Activated naive CD8-positive, alpha-beta T cell treated with anti-CD3 and anti-CD28 coated beads, Interleukin-2, amount 10 ng/mL, durations not matched to agents 7 days and 5 days (primary cell): ENCODE results near the gene FCRL5. TPM values are rescaled to one million over a fixed set of nuclear protein-coding genes. Genes with fewer than 3 reads are reported as not detected.

Experiments used
- ATAC-seq: fragments of 150-1000 bp; cut with Tn5 transposase; one replicate; pipeline ENCODE4 v1.10.0; 2021; ENCODE audit warnings: low read depth, moderate library complexity
- POLR2A ChIA-PET: fragments of 350-600 bp; sonication (Branson Sonifier 250); formaldehyde crosslinking; loops from one replicate; lab custom pipeline; 2021; ENCODE audit warnings: antibody characterized with exemption; lab: Charles Lee
- DNase-seq: peaks from one replicate; pipeline ENCODE4 v3.0.0; 2021
- H3K27ac Mint-ChIP-seq: one replicate; pipeline ENCODE4 v1.8.0; 2022; ENCODE audit warnings: mild to moderate bottlenecking, mixed read lengths
- H3K27me3 Mint-ChIP-seq: one replicate; pipeline ENCODE4 v1.8.0; 2022; ENCODE audit warnings: mild to moderate bottlenecking, moderate library complexity, mixed read lengths
- H3K36me3 Mint-ChIP-seq: one replicate; pipeline ENCODE4 v1.8.0; 2021; ENCODE audit warnings: mild to moderate bottlenecking, mixed read lengths
- H3K4me1 Mint-ChIP-seq: one replicate; pipeline ENCODE4 v1.8.0; 2021; ENCODE audit warnings: mixed read lengths
- H3K4me3 Mint-ChIP-seq: one replicate; pipeline ENCODE4 v1.8.0; 2022; ENCODE audit warnings: mild to moderate bottlenecking, moderate library complexity, mixed read lengths
- H3K9me3 Mint-ChIP-seq: one replicate; pipeline ENCODE4 v1.8.0; 2021; ENCODE audit warnings: mixed read lengths
- total RNA-seq, 2 experiments: library from RNA; stranded (reverse); gene quantifications; one replicate each; pipeline ENCODE4 v1.2.3, GENCODE V29; 2021

Gene FCRL5
- total RNA-seq, 2 experiments from 2014 or later = 0.33 to 0.37 TPM

DNA sequence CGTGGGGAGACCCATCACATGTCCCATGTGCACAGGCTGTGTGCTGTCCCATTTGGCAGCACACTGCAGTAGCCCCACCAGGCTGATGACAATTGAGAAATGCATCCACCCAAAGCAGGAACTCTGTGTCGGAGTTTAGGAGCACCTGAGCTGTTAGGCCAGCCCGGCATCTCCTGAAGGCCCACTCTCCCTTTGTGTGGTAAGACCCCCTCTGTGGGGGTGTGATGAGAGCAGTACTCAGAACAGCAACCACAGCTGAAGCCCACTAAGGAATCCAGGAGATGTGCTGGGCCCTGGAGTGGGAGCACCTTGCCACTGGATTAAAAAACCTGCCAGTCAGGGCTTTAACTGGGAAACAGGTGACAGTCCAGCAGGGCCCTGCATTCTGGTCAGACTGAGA, 37.2 kb downstream of the FCRL5 start:
- Mint-ChIP-seq H3K9me3 (no peaks in the 10 kb centered on the region), H3K27me3 (no peaks in the 10 kb centered on the region), H3K36me3 (no peaks in the 10 kb centered on the region), H3K4me1 (peaks cover 4% of the 10 kb centered on the region), H3K27ac (no peak overlapping the region), H3K4me3 (no peak overlapping the region)
- ATAC-seq = no peak
- POLR2A ChIA-PET = no interaction called here
- no peak for DNase-seq

DNA sequence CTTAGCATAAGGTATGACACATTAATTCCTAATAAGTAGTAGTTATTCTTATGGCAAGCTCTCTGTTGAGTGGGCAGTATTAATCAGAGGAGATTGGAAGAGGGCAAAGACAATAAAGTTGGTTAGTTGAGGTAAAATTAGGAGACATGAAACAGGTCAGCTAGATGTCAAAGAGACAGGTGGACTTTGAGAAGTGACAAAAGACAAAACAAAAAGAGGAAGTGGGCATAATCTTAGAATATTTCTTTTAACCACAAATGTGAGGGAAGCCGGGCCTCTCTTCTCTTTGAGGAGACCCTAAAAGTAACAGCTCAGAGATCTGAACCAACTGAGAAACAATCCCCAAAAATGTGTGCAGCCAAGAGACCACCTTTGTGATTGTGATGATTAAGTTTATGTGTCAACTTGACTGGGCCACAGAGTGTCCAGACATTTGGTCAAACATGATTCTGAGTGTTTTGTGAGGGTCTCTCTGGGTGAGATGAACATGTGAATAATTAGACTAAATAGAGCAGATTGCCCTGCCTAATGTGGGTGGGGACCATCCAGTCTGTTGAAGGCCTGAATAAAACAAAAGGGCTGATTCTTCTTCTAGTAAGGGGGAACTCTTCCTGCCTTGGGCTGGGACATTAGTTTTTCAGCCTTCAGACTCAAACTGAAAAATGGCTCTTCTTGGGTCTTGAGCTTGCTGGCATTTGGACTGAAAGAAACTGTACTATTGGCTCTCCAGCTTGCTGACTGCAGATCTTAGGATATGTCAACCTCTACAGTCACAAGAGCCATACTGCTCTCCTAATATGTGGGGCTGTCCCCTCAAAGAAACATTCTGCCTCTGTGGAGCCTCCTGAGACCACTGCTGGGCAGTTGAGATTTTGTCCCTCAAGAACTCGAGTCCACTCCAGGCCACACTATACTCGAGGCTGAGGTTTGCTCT, 40.0 kb downstream of the FCRL5 start:
- ATAC-seq (no peak), DNase-seq (no peak)
- Mint-ChIP-seq H3K9me3 (no peaks in the 10 kb centered on the region), H3K36me3 (no peaks in the 10 kb centered on the region), H3K27ac (no peak overlapping the region), H3K4me3 (peak overlapping the region; percentile 1), H3K4me1 (peaks cover 4% of the 10 kb centered on the region), H3K27me3 (peaks cover 4% of the 10 kb centered on the region)
- POLR2A ChIA-PET = no interaction called here

DNA sequence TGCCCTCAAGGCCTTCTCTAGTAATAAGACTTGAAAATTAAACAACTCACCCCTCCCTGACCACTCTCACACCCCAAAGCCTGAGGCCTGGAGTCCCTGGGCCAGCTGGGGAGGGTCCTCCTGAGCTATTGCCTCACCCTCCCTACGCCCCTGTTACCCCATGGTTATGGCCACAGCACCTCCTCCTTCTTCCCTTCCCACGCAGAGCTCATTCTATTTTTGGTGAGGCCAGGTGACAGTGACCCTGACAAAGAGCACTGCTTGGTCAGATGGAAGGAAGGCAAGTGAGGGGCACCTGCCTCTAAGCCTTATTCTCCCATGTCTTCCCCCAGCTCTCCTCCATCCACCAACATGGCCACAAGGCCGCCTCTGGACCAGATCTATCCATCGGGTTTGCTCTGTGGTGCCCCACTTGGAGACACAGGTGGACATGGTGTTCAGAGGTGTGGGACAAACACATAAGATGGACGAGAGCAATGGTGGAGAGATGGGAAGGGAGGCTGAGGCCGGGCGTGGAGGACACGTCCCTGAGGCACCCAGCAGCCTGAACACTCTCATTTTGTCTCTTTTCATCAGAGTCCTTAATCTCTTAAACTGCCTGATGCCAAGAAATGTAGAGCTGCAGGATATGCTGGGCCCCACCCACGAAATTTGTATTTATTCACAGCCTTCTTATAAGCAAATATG, 42.6 kb downstream of the FCRL5 start:
- Mint-ChIP-seq H3K4me3 (no peak overlapping the region), H3K4me1 (peaks cover 4% of the 10 kb centered on the region), H3K27me3 (peaks cover 10% of the 10 kb centered on the region), H3K27ac (no peak overlapping the region), H3K36me3 (no peaks in the 10 kb centered on the region), H3K9me3 (no peaks in the 10 kb centered on the region)
- no peak for ATAC-seq
- no peak for DNase-seq
- POLR2A ChIA-PET = no interaction called here

DNA sequence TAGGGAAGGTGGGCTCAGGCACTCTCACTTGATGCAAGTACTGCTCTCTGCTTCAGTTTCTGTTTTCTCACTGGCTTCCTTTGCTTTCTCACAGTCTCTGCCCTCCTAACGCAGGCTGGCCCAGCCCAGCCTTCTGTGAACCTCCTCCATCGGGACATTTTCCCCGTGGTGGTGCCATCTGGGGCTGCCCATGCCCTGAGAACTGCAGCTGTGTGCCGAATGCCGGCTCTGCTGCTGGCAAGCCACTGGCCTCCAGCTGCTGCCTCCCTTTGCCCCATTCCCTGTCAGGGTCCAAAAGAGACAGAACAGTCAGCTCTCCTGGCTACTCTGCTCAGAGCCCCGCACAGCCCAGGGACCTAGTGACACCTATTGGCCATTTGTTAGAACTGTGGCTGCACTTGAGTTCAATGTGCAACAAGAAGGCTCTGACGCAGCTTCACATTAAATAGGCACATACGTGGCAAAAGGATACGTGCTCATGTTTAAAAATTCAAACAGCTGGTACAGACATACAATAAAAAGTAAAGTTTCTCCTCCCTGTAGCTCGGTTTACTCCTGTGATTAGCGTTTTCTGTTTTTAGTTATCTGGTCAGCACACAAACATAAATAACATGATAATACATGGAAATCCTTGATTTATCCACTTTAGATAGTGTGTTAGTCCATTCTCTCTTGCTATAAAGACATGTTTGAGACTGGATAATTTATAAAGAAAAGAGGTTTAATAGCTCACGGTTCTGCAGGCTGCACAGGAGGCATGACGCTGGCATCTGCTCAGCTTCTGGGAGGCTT, 46.6 kb downstream of the FCRL5 start:
- POLR2A ChIA-PET = no interaction called here
- H3K27me3 Mint-ChIP-seq = peaks cover 22% of the 10 kb centered on the region
- no peak overlapping the region for H3K27ac Mint-ChIP-seq
- DNase-seq = no peak
- peak; percentile 78 for ATAC-seq
- H3K4me1 Mint-ChIP-seq = no peaks in the 10 kb centered on the region
- no peak overlapping the region for H3K4me3 Mint-ChIP-seq
- H3K36me3 Mint-ChIP-seq = no peaks in the 10 kb centered on the region
- no peaks in the 10 kb centered on the region for H3K9me3 Mint-ChIP-seq

DNA sequence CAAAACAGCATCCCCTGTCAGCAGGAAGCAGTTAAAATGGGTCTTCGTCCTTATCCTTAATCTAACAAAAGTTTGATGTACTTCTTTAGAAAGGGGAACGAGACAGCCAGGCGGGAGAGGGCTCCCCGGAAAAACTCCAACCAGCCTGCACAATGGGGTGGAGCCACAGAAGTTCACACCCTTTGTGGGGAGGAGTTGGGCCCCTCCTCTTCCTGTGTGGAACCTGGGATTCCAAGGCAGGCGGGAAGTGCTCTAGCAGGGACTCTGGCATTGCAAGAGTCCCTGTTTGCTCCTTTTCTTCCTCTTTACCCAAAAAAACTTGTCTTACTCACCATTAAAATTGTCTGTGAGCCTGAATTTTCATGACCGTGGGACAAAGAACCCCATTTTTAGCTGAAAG, 47.7 kb downstream of the FCRL5 start:
- POLR2A ChIA-PET = no interaction called here
- Mint-ChIP-seq H3K27me3 (peaks cover 26% of the 10 kb centered on the region), H3K36me3 (no peaks in the 10 kb centered on the region), H3K9me3 (no peaks in the 10 kb centered on the region), H3K27ac (no peak overlapping the region), H3K4me1 (no peaks in the 10 kb centered on the region), H3K4me3 (no peak overlapping the region)
- DNase-seq (no peak), ATAC-seq (no peak)

DNA sequence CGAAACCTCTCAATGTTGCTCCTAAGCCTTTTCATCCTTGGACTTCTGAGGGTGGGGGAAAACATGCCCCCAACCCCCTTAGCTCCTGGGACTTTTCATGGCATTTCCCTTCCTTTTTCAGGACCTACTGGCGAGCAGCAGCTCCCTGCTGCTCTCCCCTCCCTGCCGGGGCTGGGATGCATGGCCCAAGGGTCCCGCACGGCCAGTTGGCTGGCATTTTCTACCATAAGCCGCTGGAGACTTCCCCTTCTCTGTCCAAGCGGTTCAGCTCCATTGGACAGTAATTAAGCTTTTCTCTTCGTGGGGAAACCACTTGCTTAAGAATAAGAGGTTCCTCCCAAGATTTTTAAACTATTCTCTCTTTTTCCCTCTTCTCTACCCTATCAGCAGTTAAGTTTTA, 52.8 kb downstream of the FCRL5 start:
- Mint-ChIP-seq H3K27me3 (peaks cover 30% of the 10 kb centered on the region), H3K36me3 (no peaks in the 10 kb centered on the region), H3K4me3 (no peak overlapping the region), H3K27ac (no peak overlapping the region), H3K9me3 (no peaks in the 10 kb centered on the region), H3K4me1 (peaks cover 2% of the 10 kb centered on the region)
- ATAC-seq = no peak
- no peak for DNase-seq
- POLR2A ChIA-PET = no interaction called here

DNA sequence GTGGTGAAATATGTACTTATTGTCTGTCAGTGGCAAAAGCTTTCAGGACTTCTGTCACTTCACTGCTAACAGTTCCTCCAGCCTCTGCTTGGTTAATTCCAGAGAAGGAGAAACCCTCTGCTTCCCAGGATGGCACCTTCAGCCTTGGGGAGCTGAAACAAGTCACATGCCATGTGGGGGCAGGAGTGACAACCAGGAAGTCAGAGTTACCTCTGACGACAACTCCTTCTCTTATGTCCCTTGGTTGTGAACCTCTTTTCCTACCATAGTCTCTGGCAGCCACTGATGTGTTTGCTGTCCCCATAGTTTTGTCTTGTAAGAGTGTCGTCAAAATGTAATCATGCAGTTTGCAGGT, 53.6 kb downstream of the FCRL5 start:
- Mint-ChIP-seq H3K27ac (no peak overlapping the region), H3K4me3 (no peak overlapping the region), H3K9me3 (no peaks in the 10 kb centered on the region), H3K4me1 (peaks cover 2% of the 10 kb centered on the region), H3K36me3 (no peaks in the 10 kb centered on the region), H3K27me3 (peaks cover 33% of the 10 kb centered on the region)
- DNase-seq (no peak), ATAC-seq (no peak)
- POLR2A ChIA-PET = no interaction called here

DNA sequence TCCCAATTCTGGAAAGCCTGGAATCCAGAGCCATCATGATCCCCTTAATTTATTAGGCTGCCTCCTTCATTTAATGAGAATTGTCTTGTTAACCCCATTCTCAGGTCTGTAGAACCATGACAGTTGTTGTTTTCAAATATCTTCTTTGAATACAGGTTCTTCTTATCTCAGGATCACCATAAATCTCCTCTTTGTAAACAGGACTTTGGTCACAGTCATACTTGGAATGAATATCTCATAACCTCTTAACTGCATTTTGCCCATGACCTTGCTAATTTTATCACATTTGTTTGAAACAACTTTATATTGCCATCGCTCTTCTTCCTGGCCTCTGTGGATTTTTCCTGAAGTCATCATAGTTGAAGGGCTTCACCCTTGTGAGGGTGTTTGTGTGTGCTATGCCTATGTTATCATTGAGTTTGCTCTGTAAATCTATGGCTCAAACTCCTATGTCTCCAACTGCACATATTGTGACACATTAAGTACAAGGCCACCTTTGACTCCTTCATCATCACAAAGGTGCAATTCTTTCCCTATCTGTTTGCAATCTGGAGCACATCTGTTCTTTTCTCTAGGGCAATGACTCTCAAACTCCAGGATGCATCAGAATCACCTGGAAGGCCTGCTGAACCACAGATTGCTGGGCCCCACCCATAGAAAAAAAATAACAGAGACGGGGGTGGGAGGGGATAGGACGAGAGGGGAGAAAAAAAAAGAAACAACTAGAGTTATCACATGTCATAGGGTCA, 54.2 kb downstream of the FCRL5 start:
- no peak for DNase-seq
- Mint-ChIP-seq H3K9me3 (no peaks in the 10 kb centered on the region), H3K4me3 (no peak overlapping the region), H3K36me3 (no peaks in the 10 kb centered on the region), H3K4me1 (peaks cover 2% of the 10 kb centered on the region), H3K27ac (no peak overlapping the region), H3K27me3 (peaks cover 39% of the 10 kb centered on the region)
- ATAC-seq = no peak
- POLR2A ChIA-PET = no interaction called here

DNA sequence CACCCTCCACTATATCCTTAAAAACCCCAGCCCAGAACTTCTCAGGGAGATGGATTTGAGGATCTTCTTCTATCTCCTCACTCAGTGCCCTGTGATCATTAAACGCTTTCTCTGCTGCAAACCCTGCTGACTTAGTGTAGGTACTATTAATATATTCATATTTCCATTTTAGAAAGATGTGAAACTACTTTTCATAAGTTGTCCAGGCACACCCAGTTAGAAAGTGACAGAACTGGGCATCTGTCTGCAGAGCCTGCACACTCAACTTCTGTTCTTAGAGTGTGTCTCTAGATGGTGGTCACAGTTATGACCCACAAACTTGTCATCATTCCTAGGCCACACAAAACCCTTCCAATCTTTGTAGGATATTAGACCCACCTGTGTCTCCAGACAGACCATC, 55.0 kb downstream of the FCRL5 start:
- Mint-ChIP-seq H3K27ac (no peak overlapping the region), H3K9me3 (no peaks in the 10 kb centered on the region), H3K36me3 (no peaks in the 10 kb centered on the region), H3K27me3 (peaks cover 45% of the 10 kb centered on the region), H3K4me1 (peaks cover 2% of the 10 kb centered on the region), H3K4me3 (no peak overlapping the region)
- DNase-seq = no peak
- POLR2A ChIA-PET = no interaction called here
- no peak for ATAC-seq

DNA sequence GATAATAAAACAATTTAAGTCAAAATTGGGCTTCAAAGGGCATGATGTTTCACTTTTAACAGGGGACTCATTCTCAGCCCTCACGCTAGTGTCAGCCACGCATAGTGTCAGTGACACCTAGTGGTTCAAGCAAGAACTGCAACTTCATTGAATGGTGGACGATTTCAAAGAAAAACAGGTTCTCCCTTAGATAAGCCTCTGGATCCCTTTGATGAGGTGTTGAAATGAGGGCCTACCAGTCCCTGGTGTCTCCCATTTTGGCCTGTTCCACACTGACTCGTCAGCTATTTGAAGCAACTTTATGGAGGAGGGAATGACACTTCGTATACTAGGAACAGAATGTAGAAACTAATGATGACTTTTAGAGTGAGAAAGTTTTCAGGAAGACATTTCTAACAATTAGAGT, 56.2 kb downstream of the FCRL5 start:
- POLR2A ChIA-PET = no interaction called here
- Mint-ChIP-seq H3K27ac (no peak overlapping the region), H3K27me3 (peaks cover 44% of the 10 kb centered on the region), H3K4me1 (peaks cover 2% of the 10 kb centered on the region), H3K9me3 (no peaks in the 10 kb centered on the region), H3K4me3 (no peak overlapping the region), H3K36me3 (no peaks in the 10 kb centered on the region)
- DNase-seq (no peak), ATAC-seq (peak; percentile 70)

DNA sequence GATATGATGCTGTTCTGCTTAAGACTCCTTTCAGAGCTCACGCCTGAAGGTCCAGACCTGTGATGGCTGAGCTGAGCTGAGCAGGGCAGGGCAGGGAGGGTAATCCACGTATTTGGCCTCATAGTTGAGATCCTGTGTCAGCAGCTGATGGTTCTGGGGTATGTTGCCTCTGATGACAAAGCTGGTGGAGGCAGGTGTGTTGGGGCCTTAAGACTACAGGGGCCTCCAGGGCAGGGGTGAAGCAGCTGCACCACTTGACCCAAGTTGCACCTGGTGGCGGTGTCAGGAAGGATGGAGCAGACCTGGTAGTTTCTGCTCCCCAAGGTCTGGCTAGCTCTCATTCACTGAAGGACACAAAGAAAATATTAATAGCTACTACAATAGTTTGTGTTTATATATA, 57.0 kb downstream of the FCRL5 start:
- Mint-ChIP-seq H3K27ac (no peak overlapping the region), H3K36me3 (no peaks in the 10 kb centered on the region), H3K4me1 (peaks cover 2% of the 10 kb centered on the region), H3K9me3 (no peaks in the 10 kb centered on the region), H3K4me3 (no peak overlapping the region), H3K27me3 (peaks cover 44% of the 10 kb centered on the region)
- POLR2A ChIA-PET = no interaction called here
- ATAC-seq (no peak), DNase-seq (no peak)

DNA sequence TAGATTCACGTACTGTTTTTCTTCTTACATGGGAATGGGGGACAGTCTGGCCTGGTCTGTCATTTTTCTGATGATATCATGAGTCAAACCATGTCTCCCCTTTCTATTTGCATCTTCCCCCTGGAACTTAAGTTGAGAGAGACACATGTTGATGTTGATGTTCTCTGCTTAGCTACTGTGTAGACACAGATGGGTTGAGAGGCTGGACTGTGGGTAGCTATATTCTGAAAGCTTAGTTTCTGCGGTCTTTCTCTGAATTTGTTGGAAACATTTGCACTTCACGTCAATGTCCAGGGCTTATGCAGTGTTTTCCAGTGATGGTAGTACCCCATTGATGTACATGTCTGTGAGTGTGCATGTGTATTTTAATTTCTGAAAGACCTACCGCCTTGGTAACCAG, 58.2 kb downstream of the FCRL5 start:
- Mint-ChIP-seq H3K4me1 (peaks cover 2% of the 10 kb centered on the region), H3K9me3 (no peaks in the 10 kb centered on the region), H3K36me3 (no peaks in the 10 kb centered on the region), H3K27me3 (peaks cover 42% of the 10 kb centered on the region), H3K4me3 (no peak overlapping the region), H3K27ac (no peak overlapping the region)
- no peak for DNase-seq
- ATAC-seq = no peak
- POLR2A ChIA-PET = no interaction called here
